Left hindlimb (tissue), 1 donor: Measurements from ENCODE around the gene BUD31.
A peak's percentile ranks its signal among the peaks of the same experiment; 100 is the strongest.

Experiments used
- DNase-seq: peaks from one replicate; pipeline ENCODE4 v3.0.0-alpha.2; 2018

BUD31 gene

DNA sequence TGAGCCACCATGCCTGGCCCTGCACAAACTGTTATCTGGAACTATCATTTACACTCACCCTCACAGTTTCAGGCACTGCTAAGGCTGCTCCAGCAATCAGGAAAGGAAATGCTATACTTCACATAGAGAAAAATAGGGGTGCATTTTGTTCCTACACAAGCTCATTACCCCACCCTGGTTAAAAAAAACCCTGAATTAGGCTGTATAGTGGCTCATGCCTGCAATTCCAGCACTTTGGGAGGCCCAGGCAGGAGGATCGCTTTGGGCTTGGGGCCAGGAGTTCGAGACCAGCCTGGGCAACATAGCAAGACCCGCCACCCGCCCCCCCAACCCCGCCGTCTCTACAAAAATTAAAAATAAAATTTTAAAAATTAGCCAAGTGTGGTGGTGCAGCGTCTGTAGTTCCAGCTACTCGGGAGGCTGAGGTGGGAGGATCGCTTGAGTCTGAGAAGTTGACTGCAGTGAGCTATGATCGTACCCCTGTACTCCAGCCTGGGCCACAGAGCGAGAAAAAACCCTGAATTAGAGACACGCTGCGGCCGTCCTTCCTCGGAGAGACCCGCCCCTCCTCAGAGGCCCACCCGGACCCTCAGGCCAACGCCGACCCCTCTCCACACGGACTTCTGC lies 29.3 kb downstream of the BUD31 start:
- DNase-seq: no peak

DNA sequence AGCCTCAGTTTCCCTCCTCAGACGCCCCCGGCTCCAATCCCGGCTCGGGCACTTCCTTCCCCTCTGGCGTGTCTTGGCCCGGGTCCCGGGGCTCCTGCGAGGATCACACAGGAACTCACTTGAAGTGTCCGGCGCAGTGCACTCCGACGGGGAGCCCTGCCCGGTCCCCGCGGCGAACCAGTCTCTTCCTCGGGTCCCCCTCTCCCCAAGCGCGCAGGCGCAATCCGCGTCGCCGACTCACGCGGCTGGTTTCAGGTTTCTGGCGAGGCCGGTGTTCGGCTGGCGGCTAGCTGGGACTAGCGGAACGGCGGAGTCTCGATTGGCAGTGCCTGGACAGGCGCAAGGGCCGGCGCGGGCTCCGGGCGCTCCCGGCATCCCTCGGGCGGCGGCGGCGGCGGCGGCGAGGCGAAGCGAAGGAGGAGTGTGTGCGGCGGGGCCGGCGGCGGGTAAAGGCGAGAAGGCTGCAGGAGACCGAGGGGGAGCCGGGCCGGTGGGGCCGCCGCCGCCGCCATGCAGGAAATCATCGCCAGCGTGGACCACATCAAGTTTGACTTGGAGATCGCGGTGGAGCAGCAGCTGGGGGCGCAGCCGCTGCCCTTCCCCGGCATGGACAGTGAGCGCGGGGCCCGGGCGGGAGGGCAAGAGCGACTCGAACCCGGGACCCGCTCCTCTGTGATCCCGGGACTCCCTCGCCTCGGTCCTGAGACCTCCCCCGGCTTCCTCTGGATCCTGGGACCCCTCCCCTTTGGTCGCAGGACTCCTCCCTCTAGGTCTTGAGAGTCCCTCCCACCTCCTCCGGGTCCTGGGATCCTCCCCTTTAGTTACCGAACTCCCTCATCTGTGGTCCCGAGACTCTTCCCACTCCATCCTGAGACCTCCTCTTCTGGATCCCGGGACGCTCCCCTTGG lies 30.1 kb downstream of the BUD31 start, which contains the start of the genes CPSF4 and PTCD1:
CPSF4 (plus strand) TSS at position 371 of the 908 bp plus-strand sequence; CDS start at position 511, 140 bp downstream.
PTCD1 (minus strand) TSS at position 226 of the 908 bp plus-strand sequence. CDS start 3,556 bp downstream, outside the sequence.
- peak; percentile 96 for DNase-seq

DNA sequence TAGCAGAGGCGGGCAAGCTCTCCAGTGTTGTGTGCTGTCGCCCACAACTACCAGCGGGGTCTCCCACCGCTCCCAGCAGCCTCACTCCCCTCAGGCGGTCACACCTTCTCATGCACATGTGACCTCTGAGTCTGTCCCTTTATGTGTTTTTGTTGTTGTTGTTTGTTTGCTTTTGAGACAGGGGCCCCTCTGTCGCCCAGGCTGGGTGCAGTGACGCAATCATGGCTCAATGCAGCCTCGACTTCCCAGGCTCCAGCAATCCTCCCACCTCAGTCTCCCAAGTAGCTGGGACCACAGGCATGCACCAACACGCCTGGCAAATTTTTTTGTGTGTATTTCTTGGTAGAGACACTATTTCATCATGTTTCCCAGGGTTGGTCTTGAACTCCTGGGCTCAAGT lies 31.4 kb downstream of the BUD31 start:
- no peak for DNase-seq

DNA sequence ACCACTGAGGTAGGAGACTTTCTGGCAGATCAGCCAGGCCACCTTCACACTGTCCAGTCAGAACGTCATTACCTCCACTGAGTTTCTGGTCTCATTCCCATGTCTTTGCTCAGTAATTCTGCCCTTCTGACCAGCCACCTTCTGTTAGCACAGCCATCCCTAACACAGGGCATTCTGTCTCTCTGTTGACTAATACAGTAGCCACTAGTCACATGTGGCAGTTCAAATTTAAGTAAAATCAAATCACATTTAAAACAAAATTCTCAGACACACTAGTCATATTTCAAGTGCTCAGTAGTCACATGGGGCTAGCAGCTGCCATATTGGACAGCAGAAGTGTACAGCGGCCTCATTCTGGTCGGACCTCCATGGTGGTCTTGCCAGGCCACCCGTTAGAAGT lies 37.3 kb downstream of the BUD31 start:
- DNase-seq: no peak

DNA sequence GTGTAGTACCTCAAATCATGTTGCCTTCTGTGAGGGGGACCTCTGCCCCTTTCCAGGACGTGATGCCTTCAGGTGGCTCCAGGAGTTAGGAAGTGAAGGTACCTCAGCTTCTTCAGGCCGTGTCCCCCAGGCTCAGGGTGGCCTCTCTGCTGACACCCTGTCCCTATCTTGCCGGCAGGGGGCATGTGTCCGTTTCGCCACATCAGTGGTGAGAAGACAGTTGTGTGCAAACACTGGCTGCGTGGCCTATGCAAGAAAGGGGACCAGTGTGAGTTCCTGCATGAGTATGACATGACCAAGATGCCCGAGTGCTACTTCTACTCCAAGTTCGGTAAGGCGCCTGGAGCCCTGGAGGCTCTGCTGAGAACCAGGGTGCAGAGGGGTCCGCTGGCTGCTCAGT lies 39.2 kb downstream of the BUD31 start:
- no peak for DNase-seq

DNA sequence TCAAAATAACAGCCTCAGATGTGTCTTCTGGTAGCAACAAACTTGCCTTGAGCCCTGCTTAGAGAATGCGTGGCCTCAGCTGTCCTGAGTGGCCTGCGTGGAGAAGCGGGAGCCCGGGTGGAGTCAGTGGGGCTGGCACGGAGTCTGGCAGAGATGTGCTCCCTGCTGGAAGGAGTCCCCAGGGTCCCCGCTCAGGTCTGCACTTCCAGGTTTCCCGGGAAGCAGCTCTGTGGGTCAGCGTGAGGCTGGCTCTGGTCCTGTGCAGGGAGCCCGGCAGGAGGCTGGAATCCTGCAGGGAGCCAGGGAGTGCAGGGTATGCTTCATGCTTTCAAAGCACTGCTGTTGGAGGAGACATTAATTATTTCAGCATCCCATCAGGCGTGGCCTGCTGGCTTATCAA lies 40.1 kb downstream of the BUD31 start:
- DNase-seq: no peak

DNA sequence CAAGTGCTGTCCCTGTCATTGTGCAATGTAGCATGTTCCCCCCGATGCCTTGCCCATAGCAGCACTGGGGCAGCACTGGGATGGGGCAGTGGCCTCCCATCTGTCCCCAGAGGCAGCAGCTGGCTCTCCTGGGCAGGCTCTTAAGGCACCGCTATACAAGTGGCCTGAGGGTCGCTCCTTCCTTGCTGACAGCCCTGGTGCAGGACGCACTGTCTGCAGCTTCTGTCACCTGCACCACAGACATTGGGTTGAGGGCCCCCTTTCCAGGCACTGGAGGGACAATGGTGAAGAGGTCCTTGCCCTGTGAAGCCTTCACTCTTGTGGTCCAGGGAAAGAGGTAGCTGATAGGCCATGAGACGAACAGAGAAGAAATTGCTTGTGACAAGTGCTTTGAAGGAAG lies 40.6 kb downstream of the BUD31 start:
- DNase-seq: no peak

DNA sequence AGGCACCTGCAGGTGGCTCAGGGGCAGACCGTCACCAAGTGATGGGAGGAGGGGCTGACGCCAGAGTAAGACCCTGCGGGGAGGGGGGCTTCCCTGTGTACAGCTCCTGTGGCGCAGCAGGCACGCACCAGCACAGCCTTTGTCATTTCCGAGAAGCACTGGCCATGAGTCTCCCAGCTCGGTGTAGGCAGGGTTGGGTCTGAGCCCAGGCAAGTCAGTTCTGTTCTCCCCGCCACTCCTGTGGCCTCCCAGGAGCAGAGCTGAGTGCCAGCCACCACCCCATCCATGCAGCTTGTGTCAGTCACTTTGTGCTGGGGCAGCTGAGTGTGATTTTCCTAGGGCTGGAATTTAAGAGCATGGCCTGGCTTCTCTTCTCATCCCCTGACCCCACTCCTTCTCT lies 43.2 kb downstream of the BUD31 start:
- no peak for DNase-seq

DNA sequence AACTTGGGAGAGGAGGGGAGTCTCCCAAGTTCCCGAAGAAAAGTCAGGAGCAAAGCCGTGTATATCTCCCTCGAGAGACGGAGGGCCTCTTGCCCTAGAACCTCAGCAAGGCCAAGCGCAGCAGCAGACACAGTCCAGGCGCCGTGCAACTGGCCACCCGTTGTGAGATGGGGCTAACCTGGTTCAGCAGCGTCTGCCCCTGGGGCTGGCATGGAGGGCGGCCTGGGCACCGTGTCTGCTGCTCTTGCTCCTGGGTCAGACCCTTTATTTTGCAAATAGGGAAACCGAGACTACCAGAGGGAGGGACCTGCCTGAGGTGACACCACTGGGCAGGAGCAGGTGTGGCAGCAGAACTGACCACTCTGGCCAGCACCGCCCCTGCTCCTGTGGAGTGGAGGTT lies 43.8 kb downstream of the BUD31 start:
- no peak for DNase-seq

DNA sequence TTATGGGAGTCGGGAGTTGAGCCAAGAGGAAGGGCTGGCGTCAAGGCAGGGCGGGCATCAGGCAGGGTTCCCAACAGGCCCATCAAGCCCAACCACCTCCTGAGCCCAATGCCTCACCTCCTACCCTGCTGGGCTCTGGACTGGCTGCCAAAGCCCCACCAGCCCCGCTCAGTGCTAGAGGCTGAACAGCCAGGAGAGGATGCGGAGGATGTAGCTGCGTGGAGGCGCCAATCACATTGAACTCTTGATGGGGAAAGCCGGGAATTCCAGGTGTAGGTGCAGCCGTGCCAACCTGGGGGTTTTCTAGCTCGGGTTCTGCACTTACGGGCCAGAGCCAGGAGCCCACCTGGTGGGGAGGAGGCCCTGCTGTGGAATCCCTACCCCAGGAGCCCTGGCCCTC lies 44.3 kb downstream of the BUD31 start:
- DNase-seq: no peak

DNA sequence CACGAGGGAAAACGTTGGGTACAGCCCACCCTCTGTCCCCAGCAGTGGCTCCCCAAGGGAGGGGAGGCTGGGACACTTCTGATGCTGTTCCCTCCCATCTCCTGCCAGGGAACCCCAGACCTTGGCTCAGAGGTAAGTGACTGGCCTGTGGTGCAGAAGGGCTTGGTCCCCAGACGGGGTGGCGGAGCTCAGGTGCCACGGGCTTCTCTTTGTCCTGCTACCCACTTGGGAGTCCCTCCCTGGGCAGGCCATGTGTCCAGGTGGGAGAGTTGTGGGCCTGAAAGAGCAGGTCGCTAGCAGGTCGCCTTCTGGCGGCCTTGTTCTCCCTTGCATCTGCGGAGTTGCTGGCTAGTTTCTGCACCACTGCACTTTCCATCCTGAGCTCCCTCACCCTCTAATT lies 47.1 kb downstream of the BUD31 start:
- DNase-seq: no peak

DNA sequence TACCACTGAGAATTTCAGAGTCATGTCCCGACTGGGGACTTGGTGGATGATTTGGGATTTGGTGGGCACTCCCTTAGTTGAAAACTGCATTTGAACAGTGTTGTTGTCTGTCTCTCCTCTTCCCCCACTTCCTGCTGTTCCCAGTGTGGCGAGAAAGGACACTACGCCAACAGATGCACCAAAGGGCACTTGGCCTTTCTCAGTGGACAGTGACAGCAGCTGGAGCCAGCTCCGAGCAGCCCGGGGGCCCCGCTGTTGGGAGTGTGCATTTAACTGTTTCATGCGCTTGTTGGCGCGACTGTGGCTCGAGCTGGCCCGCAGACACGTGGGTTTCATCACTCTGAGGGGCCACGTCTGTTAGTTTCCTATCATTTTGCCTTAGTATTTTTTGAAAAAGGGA lies 47.5 kb downstream of the BUD31 start:
- no peak for DNase-seq

DNA sequence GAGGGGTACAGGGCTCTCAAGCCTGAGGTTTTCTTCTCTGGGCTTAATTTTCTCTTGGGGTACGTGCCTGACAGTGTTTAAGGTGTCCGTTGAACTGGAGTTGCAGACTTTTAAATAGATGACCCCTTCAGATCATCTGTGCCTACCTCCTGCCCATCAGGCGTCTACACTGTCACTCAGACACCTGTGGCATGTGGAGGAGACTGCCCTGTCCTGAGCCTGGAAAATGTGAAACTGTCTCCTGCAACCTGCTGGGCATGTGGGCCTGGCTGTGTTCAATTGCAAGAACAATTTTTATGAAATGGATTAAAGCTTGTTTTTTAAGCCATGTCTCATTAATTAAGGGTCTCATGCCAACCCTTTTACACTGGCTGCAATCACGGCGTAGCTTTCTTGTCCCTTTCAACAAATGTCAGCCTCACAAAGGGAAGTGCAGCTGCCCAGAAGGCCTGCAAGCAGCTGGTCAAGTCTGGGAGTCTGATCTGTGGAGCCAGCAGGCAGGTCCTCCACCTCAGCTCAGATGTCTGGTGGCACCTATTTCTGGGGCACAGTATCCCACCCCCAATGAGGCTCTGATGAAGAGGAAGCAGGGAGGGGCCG lies 48.4 kb downstream of the BUD31 start:
- no peak for DNase-seq

DNA sequence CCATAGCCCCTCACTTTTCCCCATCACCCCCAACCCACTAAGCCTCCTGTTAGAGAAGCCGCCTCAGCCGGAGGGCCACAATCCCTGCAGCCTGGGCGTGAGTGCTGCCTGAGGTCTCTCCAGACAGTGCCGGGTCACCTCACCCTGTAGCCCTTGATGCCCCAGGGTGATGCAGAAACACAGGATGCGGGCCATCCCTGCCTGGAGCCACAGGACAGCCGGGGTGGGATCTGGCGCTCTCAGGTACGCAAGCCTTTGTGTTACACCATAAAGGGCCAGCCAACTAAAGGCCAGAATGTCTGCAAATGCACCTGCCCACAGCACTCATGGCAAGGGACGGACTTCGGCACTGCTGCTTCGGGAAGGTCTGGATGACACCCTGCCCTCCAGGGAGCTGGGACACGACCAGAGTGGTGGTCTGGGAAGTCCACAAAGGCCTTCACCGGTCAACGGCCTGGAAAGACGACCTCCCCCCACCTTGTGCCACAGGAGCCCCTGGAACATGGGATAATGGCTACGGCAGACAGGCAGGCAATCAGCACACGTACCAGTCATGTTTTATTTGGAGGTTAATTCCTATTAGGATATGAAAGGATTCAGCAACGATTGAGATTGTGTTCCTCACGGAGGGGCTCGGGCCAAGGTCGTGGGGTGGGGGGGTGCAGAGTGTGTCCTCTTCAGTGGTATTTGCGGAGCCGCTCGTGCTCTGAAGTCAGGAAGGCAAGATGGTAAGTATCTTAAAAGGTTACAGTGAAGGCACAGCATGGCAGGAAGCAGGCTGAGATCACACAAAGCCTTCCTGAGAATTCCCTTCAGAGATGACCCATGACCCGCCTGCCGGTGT lies 49.1 kb downstream of the BUD31 start:
- DNase-seq: no peak

DNA sequence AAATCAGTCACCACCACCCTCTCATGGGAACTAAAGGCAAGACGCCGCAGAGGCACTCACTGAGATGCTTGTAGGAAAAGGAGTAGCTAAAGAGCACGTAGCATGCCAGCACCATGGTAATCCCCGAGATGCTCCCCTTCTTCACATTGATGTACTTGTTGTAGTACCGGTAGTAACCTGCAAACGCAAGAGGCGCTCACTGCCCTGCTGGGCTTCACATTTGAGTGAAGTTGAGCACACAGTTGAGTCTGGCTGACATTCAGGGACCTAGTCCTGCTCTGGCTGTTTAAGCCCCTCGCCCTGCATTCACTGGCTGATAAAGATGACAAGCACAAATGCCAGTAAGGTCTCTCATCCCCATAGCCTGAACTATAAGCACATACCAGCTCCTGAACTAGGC lies 50.3 kb downstream of the BUD31 start:
- DNase-seq: no peak

DNA sequence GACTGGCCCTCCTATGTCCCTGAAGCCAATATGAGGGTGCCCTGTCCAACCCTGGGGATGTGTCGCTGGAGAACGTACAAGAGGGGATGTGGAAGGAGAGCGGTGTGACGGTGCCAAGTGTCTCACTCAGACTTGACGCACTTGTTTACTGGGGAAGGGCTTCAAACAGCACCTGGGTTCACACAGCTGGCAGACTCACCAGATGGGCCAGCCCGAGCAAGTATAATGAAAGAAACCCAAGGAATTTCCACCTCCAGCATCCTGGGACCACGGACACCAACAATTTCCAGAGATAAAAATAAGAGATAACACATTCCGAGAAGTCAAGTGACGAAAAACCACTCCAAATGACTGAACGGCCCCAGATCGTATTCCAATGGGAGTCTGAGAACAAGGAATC lies 51.9 kb downstream of the BUD31 start:
- no peak for DNase-seq

DNA sequence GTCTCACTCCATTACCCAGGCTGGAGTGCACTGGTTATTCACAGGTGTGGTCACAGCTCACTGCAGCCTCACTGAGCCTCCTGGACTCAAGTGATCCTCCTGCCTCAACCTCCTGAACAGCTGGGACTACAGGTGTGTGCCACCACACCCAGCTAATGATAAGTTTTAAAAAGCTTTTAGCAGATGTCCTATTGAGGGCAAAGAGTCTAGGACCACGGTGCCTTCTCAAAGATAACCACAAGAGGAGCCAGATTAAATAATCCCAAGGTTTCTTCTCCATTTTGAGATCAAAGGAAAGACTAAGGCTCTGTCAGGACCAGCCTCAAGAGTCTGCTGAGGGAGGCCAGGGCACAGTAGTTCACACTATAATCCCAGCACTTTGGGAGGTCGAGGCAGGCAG lies 52.5 kb downstream of the BUD31 start:
- DNase-seq: no peak

DNA sequence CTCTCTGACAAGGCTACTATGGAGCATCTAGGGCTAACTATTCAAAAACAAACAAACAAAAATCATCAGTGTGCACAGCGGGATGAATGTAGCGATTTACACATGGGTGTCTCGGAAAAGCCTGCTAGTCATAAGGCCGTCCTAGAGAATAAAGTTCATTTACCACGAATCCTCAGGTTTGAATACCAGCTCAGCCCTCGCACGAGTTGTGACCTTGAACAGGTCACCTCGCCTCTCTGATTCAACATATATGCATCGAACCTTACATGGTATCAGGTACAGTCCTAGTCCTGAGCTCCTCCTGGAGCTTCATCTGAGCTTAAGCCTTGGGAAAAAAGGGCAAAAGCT lies 56.6 kb downstream of the BUD31 start:
- no peak for DNase-seq

DNA sequence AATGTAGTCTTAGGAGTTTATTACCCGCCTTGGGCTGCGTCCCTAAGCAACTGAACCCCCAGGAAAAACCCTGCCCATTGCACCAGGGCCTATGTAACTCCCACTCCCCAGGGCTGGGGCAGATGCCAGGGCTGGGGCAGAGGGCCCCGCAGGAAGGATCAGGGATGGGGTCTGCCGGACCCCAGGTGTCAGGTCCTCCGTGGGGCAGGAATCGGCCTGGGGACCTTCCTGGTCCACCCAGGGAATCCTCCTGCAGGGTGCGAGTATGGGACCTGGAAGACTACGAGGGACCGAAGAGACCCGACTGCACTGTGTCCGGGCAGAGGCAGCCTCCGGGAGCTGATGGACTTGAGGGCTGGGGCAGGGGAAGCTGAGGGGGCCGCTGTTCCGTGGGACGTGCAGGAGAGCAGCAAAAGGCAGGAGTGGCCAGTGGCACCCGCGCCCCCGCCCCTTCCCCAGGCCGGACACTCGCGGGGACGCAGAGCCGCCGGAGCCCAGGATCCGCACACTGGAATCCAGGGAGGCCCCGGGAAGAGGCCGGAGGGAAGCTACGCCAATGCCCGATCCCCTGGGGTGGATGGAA lies 59.7 kb downstream of the BUD31 start:
- DNase-seq: no peak
